ENCODE results near the gene ZNF554. TPM values are rescaled to one million over a fixed set of nuclear protein-coding genes. Genes with fewer than 3 reads are reported as not detected.

ZNF554 gene
- total RNA-seq, 2 donors from 2014 or later: 3.6 to 4.4 TPM

- WGBS, 2 donors: 94 to 96% methylated on average over 16 of the region's 16 CpGs
- no peak for ATAC-seq
- no peak for DNase-seq
- H3K27ac ChIP-seq: peak overlapping the region in 1 of 4 donors; percentile 36
- no peaks in the 10 kb centered on the region for H3K36me3 ChIP-seq (replicated peaks in 1 of 2; ENCODE audit: insufficient read depth in 1 of 2, low read depth in 2 of 2)
- intact Hi-C loops (cut with DNase I): no loop called here
- no peak for TF ChIP-seq POLR2A (IDR thresholded peaks at IDR 0.05)
- TF ChIP-seq, protein P1, sequence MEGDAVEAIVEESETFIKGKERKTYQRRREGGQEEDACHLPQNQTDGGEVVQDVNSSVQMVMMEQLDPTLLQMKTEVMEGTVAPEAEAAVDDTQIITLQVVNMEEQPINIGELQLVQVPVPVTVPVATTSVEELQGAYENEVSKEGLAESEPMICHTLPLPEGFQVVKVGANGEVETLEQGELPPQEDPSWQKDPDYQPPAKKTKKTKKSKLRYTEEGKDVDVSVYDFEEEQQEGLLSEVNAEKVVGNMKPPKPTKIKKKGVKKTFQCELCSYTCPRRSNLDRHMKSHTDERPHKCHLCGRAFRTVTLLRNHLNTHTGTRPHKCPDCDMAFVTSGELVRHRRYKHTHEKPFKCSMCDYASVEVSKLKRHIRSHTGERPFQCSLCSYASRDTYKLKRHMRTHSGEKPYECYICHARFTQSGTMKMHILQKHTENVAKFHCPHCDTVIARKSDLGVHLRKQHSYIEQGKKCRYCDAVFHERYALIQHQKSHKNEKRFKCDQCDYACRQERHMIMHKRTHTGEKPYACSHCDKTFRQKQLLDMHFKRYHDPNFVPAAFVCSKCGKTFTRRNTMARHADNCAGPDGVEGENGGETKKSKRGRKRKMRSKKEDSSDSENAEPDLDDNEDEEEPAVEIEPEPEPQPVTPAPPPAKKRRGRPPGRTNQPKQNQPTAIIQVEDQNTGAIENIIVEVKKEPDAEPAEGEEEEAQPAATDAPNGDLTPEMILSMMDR (IDR thresholded peaks at IDR 0.05): no peak
- peaks cover 6% of the 10 kb centered on the region for H3K4me1 ChIP-seq
- no peak overlapping the region for H3K4me3 ChIP-seq
- H3K9me3 ChIP-seq: no peaks in the 10 kb centered on the region
- no peaks in the 10 kb centered on the region for H3K27me3 ChIP-seq
Observed at GRCh38 chr19:2798158-2798685, 21.4 kb upstream of the ZNF554 start.

- intact Hi-C loops (cut with DNase I): no loop called here
- peak; percentile 38 for ATAC-seq
- Histone ChIP-seq H3K4me3 (no peak overlapping the region), H3K27me3 (no peaks in the 10 kb centered on the region), H3K9me3 (no peaks in the 10 kb centered on the region), H3K27ac (peak overlapping the region in 1 of 4 donors; percentile 36), H3K36me3 (replicated peaks in 1 of 2; ENCODE audit: insufficient read depth in 1 of 2, low read depth in 2 of 2) (no peaks in the 10 kb centered on the region), H3K4me1 (peaks cover 6% of the 10 kb centered on the region)
- DNase-seq: peak; percentile 31 to 69 (median 48)
- 67 to 77% methylated on average over 2 to 7 of the region's 7 CpGs for WGBS, 2 donors
- TF ChIP-seq, protein P1 (IDR thresholded peaks at IDR 0.05): no peak
- no peak for TF ChIP-seq POLR2A (IDR thresholded peaks at IDR 0.05)
Observed at GRCh38 chr19:2798733-2799132, 20.9 kb upstream of the ZNF554 start.

DNA sequence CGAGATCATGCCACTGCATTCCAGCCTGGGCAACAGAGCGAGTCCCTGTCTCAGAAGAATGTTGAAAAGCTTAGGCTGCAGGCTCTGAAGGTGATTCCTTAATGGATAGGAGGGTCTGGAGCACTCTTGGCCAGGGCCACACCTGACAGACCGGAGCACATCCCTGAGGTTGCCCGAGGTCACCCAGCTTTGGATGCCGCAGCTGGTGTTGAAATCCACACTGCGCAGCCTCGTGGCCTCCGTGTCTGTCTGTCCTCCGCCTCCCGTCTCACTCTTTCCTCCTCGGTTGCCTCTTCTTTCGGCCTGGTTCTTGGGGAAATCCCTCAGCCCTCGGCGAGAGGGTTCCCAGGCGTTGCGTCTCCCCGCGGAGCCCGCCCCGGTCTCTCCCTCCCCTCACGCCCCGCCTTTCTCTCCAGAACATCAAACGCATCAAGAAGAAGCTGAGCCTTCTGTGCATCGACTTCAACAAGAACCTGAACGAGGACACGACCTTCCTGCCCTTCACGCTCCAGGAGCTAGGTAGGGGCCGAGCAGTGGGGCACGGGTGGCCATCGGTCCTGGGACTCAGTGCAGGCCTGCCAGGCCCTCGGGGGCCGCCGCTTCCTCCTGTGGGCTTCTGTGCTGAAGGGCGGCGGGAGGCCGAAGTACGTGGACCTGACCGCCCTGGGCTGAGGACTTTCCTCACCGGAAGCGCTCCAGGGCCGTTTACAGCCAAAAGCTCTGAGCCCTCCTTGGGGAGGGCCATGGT, 20.2 kb upstream of the ZNF554 start:
- TF ChIP-seq POLR2A (IDR thresholded peaks at IDR 0.05): no peak
- Histone ChIP-seq H3K4me3 (no peak overlapping the region), H3K9me3 (no peaks in the 10 kb centered on the region), H3K27ac (no peak overlapping the region), H3K4me1 (peaks cover 6% of the 10 kb centered on the region), H3K36me3 (replicated peaks in 1 of 2; ENCODE audit: insufficient read depth in 1 of 2, low read depth in 2 of 2) (no peaks in the 10 kb centered on the region), H3K27me3 (no peaks in the 10 kb centered on the region)
- no peak for ATAC-seq
- intact Hi-C loops (cut with DNase I): no loop called here
- DNase-seq: no peak
- 96% methylated on average over 25 to 41 of the region's 41 CpGs for WGBS, 2 donors

- no peaks in the 10 kb centered on the region for H3K9me3 ChIP-seq
- no peak overlapping the region for H3K4me3 ChIP-seq
- 93% methylated on average over 22 of the region's 22 CpGs; no CpG with 5 or more reads in 1 of the 2 donors for WGBS, 2 donors
- intact Hi-C loops (cut with DNase I): no loop called here
- DNase-seq: no peak
- no peak for TF ChIP-seq POLR2A (IDR thresholded peaks at IDR 0.05)
- TF ChIP-seq, protein P1 (IDR thresholded peaks at IDR 0.05): no peak
- no peak for ATAC-seq
- peaks cover 6% of the 10 kb centered on the region for H3K4me1 ChIP-seq
- H3K36me3 ChIP-seq (replicated peaks in 1 of 2; ENCODE audit: insufficient read depth in 1 of 2, low read depth in 2 of 2): no peaks in the 10 kb centered on the region
- H3K27ac ChIP-seq: no peak overlapping the region
- no peaks in the 10 kb centered on the region for H3K27me3 ChIP-seq
Observed at GRCh38 chr19:2800506-2800905, 19.2 kb upstream of the ZNF554 start.

DNA sequence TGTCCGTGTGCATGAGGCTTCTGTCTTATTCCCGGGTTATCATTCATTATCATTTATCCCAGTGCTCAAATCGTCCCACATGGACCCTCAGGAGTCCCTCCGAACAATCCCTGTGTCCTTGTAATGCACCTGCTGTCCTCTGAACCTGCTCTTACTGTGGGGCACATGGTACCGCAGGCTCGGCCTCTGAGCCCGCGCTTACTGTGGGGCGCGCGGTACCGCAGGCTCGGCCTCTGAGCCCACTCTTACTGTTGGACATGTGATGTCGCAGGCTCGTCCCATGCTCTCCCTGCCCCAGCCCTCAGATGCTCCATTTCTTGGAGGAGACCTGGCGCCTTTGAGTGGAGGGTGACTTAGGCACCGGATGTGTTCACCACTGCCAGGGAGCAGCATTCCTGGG, 16.8 kb upstream of the ZNF554 start:
- no peak overlapping the region for H3K4me3 ChIP-seq
- no peaks in the 10 kb centered on the region for H3K36me3 ChIP-seq (replicated peaks in 1 of 2; ENCODE audit: insufficient read depth in 1 of 2, low read depth in 2 of 2)
- 95 to 96% methylated on average over 9 to 16 of the region's 17 CpGs for WGBS, 2 donors
- ATAC-seq (no peak), DNase-seq (no peak)
- peaks cover 6% of the 10 kb centered on the region for H3K4me1 ChIP-seq
- no peak overlapping the region for H3K27ac ChIP-seq
- intact Hi-C loops (cut with DNase I): no loop called here
- no peak for TF ChIP-seq POLR2A (IDR thresholded peaks at IDR 0.05)
- TF ChIP-seq, protein P1 (IDR thresholded peaks at IDR 0.05): no peak
- no peaks in the 10 kb centered on the region for H3K27me3 ChIP-seq
- no peaks in the 10 kb centered on the region for H3K9me3 ChIP-seq
